ENCODE results near the gene TTC39A. TPM values are rescaled to one million over a fixed set of nuclear protein-coding genes. Genes with fewer than 3 reads are reported as not detected.

TTC39A gene
- total and polyA plus RNA-seq, 12 donors, result 4.3 to 38.7 (median 20.4) TPM

GRCh38 chr1:51295926-51296325 is 34.4 kb downstream of the TTC39A start:
- Histone ChIP-seq H3K4me3 (no peak overlapping the region), H3K27ac (peak overlapping the region in 1 of 10 donors; percentile 9), H3K27me3 (no peaks in the 10 kb centered on the region), H3K4me1 (peaks cover 3 to 18% (median 12%) of the 10 kb centered on the region in 9 donors), H3K9me3 (no peaks in the 10 kb centered on the region), H3K36me3 (no peaks in the 10 kb centered on the region)
- 89 to 93% methylated on average over 17 of the region's 17 CpGs for WGBS, 2 donors
- TF ChIP-seq CTCF (IDR thresholded peaks at IDR 0.05), result no peak
- intact Hi-C loops (cut with DNase I), result loop anchor here in 6 of 10 donors (2.0 to 10.0 kb wide), 4 partner anchors 59 to 105 kb away; partner anchors contain the start of gene RNF11 (in 4 of the 6)
- DNase-seq (no peak), ATAC-seq (peak in 1 of 8 donors; percentile 9)

- H3K36me3 ChIP-seq, result peaks cover 0 to 8% (median 0%) of the 10 kb centered on the region in 9 donors
- no peak overlapping the region for H3K4me3 ChIP-seq
- H3K27ac ChIP-seq, result no peak overlapping the region
- H3K9me3 ChIP-seq, result no peaks in the 10 kb centered on the region
- no peak for DNase-seq
- intact Hi-C loops (cut with DNase I), result loop anchor here in 5 of 10 donors (5.0 to 10.0 kb wide), 3 partner anchors 57 to 102 kb away; partner anchors contain the start of gene RNF11 (in 4 of the 5)
- no peak for ATAC-seq
- TF ChIP-seq CTCF (IDR thresholded peaks at IDR 0.05), result no peak
- peaks cover 3 to 18% (median 12%) of the 10 kb centered on the region in 9 donors for H3K4me1 ChIP-seq
- no peaks in the 10 kb centered on the region for H3K27me3 ChIP-seq
- WGBS, 2 donors, result 74 to 78% methylated on average over 11 of the region's 11 CpGs
Observed at GRCh38 chr1:51294566-51295184, 35.7 kb downstream of the TTC39A start.

GRCh38 chr1:51293898-51294515 is 36.4 kb downstream of the TTC39A start:
- Histone ChIP-seq H3K9me3 (no peaks in the 10 kb centered on the region), H3K27ac (no peak overlapping the region), H3K27me3 (no peaks in the 10 kb centered on the region), H3K4me1 (peaks cover 3 to 18% (median 12%) of the 10 kb centered on the region in 9 donors), H3K4me3 (no peak overlapping the region), H3K36me3 (peaks cover 0 to 14% (median 0%) of the 10 kb centered on the region in 9 donors)
- ATAC-seq (no peak), DNase-seq (no peak)
- intact Hi-C loops (cut with DNase I), result loop anchor here in 3 of 10 donors (10.0 kb wide), 1 partner anchor 59 kb away; the partner anchor contains the start of gene RNF11 (in 3 of the 3)
- 92 to 93% methylated on average over 13 of the region's 13 CpGs for WGBS, 2 donors
- no peak for TF ChIP-seq CTCF (IDR thresholded peaks at IDR 0.05)

- Histone ChIP-seq H3K4me3 (no peak overlapping the region), H3K36me3 (peaks cover 0 to 30% (median 0%) of the 10 kb centered on the region in 9 donors), H3K4me1 (no peaks in the 10 kb centered on the region), H3K27ac (no peak overlapping the region), H3K9me3 (no peaks in the 10 kb centered on the region), H3K27me3 (no peaks in the 10 kb centered on the region)
- intact Hi-C loops (cut with DNase I), result loop anchor here in 3 of 10 donors (10.0 kb wide), 1 partner anchor 56 kb away; the partner anchor contains the start of gene RNF11 (in 3 of the 3)
- 69 to 82% methylated on average over 5 of the region's 5 CpGs for WGBS, 2 donors
- no peak for ATAC-seq
- no peak for TF ChIP-seq CTCF (IDR thresholded peaks at IDR 0.05)
- DNase-seq, result no peak
Observed at GRCh38 chr1:51290489-51290847, 39.9 kb downstream of the TTC39A start.
